CD1c-positive myeloid dendritic cell (primary cell): ENCODE data around the gene TYMS.

Experiments
- DNase-seq: peaks from one replicate; pipeline ENCODE4 v3.0.0-alpha.2; 2016; ENCODE audit errors: extremely low spot score

The TYMS gene

DNA sequence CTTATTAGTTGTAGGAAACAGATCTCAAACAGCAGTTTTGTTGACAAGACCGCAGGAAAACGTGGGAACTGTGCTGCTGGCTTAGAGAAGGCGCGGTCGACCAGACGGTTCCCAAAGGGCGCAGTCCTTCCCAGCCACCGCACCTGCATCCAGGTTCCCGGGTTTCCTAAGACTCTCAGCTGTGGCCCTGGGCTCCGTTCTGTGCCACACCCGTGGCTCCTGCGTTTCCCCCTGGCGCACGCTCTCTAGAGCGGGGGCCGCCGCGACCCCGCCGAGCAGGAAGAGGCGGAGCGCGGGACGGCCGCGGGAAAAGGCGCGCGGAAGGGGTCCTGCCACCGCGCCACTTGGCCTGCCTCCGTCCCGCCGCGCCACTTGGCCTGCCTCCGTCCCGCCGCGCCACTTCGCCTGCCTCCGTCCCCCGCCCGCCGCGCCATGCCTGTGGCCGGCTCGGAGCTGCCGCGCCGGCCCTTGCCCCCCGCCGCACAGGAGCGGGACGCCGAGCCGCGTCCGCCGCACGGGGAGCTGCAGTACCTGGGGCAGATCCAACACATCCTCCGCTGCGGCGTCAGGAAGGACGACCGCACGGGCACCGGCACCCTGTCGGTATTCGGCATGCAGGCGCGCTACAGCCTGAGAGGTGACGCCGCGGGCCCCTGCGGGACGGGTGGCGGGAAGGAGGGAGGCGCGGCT lies at the start of gene TYMS:
TYMS (plus strand) TSS at position 343 of the 690 bp plus-strand sequence; CDS start at position 433, 90 bp downstream.
- peak; percentile 24 for DNase-seq

DNA sequence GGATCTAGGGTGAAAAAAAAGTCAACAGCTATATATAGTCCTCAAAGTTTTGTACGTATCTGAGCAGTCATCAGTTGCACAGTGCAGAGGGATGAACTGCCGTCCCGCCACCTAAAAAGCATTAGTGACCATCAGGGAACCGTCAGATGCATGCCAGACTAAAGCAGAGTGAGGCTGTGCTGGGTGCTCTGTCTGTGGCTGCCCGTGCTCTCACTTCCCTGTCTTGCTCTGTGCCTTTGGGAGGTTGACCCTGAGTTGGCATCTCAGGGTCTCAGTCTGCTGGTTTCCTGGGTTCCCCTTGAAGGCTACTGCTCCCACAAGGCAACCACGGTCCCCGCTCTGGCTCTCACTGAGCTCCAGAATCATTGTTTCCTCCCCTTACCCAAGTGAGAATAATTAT lies 49.5 kb upstream of the TYMS start:
- DNase-seq: peak; percentile 25

DNA sequence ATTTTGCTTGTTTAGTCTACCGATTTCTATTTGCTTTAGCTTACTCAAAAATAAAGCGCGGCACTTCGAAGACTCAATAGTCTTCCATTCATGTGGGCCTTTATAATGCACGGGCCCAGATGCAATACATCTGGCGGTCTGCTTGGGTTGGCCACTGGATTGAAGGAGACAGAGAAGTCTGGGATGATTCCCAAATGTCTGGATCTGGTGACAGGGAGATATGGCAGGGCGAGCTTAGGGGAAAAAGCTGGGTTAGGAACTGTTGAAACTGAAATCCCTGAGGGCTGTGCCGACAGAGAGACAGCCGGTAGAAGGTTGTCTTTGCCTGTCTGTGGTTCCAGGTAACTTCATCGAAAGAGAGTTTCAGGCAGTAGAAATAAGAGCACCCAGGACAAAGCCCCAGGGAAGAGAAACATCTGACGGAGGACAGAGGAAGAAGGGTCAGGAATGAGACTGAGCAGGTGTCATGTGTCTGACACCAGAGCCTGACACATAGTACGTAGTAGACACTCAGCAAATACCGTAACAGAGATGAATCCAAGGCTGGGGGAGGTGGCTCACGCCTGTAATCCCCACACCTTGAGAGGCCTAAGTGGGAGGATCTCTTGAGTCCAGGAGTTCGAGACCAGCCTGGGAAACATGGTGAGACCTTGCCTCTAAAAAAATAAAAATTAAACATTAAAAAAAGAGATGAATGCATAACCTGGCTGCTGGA lies 47.1 kb upstream of the TYMS start:
- DNase-seq: no peak

DNA sequence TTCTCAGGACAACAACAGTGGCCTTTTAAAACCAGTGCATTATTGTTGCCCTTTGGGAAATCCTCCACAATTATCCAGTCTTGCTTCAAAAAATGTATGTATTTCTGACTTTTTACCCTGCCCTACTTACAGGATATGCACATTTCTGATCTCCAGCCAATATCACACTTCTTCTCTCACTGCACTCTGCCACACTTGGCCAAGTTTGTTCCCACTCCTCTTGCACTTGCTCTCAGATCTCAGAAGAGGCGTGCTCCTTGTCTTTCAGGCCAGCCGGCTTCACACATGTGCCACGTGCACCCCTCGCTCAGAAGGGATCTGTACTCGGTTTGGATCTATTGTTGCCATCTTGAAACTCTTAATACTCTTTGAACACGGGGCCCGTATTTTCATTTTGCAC lies 45.3 kb upstream of the TYMS start:
- DNase-seq: no peak

DNA sequence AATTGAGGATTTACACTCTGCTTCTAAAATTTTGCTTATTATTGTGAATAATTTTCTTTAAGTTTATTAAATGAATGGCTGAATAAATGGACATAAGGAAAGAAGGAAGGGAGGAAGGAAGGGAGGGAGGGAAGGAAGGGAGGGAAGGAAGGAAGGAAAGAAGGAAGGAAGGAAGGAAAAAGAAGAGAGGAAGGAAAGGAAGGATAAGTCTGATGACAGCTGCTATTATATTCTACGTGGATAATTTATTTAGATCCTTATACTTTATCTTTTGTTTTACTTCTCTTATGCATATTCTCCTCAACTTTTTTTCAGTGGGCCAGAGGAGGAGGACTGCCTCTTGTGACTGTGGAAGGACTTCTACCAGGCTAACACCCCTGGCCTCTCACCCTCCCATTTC lies 43.3 kb upstream of the TYMS start:
- no peak for DNase-seq

DNA sequence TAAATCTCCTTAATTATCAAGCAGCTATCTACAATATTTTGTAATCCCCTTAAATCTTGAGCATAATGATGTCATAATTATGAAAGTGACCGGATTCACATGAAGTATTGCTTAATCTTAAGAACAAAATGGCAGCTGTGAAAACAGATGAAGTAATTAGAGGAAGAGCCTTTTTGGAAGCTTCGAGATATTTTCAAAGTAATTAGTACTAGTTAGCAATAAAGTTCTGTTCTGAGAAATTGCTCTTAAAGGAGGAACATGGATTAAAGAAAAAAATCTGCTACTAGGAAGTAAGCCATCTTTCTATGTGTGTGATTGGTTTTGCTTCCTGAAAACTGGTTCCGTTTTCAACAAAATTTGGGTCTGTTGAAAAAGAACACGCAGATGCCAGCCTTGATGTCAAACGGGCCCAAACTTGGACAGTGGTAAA lies 42.3 kb upstream of the TYMS start:
- peak; percentile 86 for DNase-seq

DNA sequence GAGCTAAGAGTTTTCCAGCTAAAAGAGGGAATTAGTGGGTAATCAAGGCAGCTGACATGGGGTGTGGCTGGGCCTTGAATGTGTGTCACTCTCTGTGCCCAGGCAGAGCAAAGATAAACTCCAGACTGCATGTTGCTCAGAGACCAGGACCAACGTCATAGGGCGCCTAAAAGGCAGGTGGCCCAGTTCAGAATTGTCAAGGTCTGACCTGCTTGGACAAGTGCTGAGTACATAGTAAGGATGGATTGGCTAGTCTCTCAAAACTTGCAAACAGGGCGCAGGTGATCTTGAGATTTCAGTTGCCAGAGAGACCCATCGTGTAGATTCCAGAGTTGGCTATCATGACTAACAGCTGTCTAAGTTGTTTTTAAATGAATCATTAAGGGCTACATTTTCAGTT lies 41.7 kb upstream of the TYMS start:
- DNase-seq: peak; percentile 41

DNA sequence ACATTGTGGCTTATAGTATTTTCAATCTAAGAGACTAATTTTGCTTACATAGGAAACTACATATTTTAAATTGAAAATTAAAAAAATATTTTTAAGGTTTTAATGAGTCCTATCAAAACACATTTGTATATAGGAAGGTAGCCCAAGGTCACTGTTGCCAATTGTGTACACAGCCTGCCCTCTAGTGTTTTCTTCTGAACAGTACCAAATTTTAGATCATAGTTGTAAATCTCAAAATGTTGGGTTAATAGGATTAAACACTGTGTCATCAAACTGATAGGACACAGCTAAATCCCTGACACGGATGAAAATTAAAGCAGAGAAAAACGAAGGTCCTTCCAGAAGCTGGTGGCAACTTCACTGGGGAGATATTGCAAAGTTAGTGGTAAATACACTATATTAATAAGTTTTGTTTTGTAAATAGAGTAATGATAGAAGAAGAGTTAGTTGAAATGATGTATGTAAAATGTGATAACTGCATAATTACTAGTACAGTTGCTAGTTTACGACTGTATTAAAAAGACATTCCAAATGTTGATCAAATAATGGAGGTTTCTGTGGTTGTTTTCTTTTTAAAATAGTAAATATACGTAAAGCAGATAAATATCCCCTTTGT lies 41.0 kb upstream of the TYMS start:
- peak; percentile 60 for DNase-seq

DNA sequence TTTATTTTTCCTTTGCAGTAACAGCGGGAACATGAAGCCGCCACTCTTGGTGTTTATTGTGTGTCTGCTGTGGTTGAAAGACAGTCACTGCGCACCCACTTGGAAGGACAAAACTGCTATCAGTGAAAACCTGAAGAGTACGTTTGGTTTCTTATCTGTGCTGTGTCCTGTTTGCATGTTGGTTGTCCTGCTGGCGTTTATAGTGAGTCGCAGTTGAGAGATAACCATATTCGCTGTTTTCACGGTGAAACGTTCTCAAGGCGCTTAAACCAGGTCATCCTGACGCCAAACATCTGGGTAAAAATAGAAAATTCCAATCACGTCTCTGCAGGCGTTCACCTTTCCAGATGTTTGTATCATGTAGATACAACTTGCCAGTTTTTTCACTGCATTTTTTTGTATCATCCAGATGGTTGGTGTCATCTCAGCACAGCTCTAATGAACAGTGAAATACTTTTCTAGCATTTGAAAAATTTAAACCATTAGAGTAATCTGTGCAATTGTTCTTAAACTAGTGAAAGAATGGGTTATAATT lies 39.4 kb upstream of the TYMS start:
- DNase-seq: no peak

DNA sequence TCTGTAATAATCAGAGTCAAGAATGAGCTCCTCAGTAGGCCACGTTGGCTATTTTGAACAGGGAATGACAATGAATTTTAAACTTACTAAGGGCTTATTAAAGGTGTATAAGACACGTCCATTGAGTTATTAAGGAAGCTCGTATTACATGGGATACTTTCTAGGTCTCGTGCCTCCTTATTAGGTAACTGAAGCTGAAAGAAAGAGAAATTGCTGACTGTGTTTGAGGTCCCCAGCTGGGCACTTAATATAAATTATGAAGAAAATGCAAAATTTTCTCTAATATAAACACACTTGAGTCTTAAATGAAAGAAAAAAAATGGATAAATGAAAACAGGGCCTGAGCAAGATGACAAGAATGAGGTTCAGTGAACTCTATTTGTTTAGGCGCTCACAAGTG lies 38.8 kb upstream of the TYMS start:
- no peak for DNase-seq

DNA sequence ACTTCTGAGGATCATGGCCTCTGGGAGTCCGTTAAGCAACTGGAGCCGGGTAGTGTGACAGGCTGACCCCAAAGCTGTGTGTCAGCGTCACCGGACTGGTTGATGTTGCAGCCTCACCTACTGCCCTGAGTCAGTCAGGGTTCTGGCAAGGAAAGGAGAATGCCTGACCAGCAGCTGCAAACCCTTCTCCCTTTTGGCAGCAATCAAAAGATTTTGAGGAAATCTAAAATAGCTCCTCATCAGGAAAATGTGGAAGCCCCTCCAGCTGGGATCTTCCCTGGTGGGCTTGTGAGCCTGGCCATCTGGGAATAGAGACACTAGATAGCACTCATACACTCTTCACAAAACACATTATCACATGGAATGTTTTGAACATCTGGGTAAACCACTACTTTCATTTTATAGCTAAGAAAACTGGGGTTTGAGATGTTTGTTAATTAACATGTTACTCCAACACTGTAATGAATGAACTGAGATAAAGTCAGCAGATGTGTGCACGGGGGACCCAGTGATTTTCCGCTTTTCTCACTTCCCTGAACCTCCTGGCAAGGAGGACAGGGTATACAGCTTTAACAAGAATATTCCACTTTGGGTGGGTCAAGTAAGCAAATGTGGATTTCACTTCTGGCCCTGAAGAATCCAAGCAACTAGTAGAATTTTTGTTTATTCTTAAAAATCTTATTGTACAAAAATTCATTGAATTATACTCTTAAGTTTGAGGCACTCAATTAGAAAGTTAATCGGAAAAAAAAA lies 36.0 kb upstream of the TYMS start:
- no peak for DNase-seq

DNA sequence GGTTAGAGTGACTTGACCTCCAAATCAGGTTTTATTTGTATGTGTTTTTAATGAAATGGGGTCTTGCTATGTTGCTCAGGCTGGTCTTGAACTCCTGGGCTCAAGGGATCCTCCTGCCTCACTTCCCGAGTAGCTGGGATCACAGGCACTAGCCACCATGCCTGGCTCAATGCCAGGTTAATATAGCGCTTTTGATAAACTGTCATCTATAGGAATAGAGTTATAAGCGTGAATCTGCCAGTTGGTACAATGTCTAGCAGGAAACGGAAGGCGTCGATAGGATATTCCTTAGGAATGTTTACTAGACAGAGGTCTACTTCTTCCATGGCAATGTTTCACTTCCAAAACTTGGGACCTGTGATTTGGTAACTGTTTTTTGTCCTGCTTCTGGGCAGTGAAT lies 35.2 kb upstream of the TYMS start:
- DNase-seq: no peak

DNA sequence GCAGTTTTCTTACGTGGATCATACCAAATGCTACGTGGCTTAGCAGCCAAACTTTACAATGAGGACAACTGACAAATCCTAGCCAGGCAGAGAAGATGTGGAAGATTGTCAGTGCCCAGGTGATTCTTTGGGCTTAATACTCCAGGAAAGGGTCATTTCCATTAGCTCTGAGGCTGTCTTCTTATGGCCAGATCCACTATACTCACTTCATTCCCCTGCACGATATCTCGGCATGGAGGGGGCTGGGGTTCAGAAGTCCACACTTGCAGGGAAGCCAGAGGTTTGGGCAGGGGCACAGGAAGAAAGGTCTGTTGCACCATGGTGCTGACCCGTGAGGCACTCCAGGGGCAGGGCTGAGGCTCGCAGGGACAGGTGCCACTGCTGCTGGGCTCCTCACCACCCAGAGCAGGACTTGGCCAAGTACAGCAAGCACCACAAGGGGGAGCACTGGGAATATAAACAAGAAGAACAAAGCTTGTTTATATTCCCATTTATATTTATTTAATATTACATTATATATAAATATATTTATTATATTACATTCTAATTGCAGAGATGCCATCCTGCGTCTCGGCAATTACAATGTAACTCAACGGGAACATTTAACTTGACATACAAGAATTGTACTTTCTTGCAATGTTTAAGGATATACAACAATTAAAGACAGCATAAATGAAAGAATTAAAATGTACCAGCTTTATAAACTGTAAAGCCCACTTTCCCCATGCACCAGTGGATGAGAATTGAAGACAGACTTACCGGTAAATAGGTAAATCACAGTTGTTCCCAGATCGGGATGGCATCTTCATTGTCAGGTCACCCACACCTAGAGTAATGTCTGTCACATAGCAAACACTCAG lies 33.5 kb upstream of the TYMS start:
- peak; percentile 58 for DNase-seq

DNA sequence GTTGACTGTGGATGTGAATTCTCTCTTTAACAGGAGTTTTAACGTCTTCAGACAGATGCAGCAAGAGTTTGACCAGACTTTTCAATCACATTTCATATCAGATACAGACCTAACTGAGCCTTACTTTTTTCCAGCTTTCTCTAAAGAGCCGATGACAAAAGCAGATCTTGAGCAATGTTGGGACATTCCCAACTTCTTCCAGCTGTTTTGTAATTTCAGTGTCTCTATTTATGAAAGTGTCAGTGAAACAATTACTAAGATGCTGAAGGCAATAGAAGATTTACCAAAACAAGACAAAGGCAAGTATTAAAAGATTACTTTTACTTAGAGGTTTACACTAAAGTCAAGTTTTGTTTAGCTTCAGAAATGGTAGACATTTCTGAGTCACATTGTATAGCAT lies 30.2 kb upstream of the TYMS start:
- DNase-seq: no peak

DNA sequence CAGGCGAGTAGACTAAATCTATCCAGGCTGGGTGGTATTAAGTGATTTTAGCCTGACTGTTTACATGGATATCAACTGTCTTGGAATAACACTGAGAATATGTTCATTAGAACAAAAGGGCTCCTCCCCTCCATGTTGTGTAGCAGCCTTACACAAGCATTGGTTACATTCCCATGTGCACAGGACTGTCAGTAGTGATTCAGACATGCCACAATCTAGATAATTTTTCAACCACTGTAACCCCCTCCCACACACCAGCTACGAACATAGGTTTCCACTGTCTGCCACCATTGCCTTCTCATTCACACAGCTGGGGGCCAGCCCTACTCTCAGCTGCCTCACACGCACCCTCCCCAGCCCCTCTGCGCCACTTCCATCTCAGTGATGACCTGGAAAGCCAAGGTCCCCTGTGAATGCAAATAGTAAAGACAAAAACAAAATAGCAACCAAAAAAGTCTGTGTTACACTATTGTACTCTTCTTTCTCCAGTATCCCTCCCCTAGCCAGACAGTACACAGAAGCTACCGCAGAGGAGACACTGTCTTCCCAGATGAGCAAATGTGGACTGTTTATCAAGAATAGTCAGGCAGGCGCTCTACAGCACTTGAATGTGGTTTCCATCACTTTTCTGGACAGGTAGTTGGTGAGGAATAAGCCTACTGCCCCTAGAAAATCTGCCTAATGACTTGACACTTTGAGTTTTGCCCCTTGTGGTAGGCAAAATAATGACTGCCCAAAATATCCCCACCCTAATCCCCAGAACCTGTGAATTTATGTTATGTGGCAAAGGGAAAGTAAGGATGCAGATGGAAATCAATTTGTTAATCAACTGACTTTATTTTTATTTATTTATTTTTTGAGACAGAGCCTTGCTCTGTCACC lies 27.9 kb upstream of the TYMS start:
- no peak for DNase-seq

DNA sequence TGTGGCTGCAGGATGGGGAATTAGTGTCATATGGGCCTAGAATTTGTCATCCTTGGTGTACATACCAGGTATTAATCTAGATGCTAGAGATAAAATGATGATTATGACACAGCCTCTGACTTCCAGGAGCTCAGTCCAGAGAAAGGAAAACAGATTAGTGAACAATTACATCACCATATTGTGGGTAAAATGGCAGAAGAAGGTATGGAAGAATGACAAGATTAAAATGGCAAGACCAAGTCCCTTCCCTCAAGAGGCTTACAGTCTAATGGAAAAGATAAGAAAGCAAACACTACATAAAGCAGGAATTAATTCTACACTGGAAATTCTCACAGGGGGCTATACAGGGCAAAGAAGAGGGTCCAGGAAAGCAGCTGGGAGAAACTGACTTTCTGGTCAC lies 25.9 kb upstream of the TYMS start:
- DNase-seq: no peak

DNA sequence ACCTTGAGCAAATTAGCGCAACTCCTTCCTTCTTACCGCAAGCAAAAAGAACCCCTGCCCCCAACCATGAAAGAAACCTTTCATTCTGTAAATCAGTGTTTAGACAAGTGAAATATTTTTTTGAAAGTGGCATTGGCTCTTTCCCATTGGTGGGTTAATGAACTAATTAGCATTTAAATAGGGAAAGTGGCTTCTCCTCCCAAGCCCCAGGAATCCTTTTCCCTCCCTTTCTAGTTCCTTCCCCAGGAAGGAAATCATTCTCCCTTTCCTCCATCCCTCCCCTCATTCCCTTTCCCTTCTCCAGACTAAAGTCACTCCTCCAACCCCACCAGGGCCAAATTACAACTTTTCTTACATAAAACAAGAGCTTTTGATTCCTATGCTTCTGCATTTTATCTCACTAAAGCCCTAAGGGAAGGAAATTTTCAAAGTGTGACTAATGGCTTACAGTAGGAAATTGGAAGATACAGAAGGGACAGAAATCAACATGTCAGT lies 22.9 kb upstream of the TYMS start:
- DNase-seq: no peak

DNA sequence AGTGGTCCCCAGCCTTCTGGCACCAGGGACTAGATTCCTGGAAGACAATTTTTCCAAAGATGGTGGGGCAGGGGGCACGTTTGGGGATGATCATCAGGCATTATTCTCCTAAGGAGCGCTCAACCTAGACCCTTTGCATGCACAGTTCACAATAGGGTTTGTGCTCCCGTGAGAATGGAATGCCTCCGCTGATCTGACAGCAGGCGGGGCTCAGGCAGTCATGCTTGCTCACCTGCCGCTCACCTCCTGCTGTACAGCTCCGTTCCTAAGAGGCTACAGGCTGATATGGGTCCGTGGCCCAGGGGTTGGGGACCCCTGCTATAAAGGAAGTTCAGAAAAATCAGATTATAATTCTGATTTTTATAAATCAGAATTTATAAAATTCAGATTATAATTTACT lies 22.3 kb upstream of the TYMS start:
- DNase-seq: no peak

DNA sequence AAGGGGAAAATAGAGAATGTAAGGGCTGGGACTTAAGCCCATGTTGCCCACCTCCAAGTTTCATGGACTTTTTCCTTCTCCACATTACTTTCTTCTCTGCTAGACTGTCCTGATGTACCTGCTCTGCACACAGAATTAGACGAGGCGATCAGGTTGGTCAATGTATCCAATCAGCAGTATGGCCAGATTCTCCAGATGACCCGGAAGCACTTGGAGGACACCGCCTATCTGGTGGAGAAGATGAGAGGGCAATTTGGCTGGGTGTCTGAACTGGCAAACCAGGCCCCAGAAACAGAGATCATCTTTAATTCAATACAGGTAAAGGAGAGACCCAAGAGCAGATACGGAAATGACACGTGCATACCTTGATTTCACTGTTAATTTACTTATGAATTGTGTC lies 16.2 kb upstream of the TYMS start:
- no peak for DNase-seq

DNA sequence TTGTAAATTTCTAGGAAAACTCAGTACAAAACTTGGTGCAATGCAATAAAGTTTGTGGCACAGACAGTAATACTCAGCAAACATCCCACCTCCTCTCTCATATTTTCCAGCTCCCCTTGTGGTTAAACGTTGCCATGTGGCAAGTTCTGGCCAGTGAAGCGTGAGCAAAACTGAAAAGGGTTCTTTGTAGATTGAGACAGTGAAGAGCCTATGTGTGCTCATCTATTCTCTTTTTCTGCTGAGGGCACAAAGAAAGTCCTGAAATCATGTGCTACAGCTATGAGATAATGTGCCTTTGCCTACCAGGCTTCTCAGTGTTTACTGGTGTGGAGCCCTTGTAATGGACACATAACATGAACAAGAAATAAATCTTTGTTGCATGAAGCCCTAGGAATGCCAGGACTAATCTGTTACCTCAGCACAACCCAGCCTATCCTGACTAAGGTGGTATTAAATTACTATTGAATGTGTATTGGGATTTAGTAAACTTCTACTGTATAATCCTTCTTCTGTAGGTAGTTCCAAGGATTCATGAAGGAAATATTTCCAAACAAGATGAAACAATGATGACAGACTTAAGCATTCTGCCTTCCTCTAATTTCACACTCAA lies 13.0 kb upstream of the TYMS start:
- DNase-seq: no peak
